Caco-2 (cell line): ENCODE data around the gene TXNRD1. TPM values are rescaled to one million over a fixed set of nuclear protein-coding genes. Genes with fewer than 3 reads are reported as not detected.
A peak's percentile ranks its signal among the peaks of the same experiment; 100 is the strongest.

Experiments
- BruUV-seq: library from RNA; stranded (reverse); fragments of 400-500 nt; replicated peaks from 2 replicates; lab custom pipeline; 2021; lab: Mats Ljungman, UMichigan
- CTCF ChIA-PET: fragments of 300-600 bp; sonication (Branson Sonifier 250); formaldehyde crosslinking; loops from one replicate; lab custom pipeline; 2022; ENCODE audit warnings: antibody characterized with exemption; lab: Charles Lee
- POLR2A ChIA-PET: fragments of 300-600 bp; sonication (Branson Sonifier 250); formaldehyde crosslinking; loops from one replicate; lab custom pipeline; 2022; ENCODE audit warnings: antibody characterized with exemption; lab: Charles Lee
- DNase-seq, 2 experiments: peaks; one replicate each; pipeline versions ENCODE4 v3.0.0 to v3.0.0-alpha.2; 2020 to 2022
- H3K27me3 ChIP-seq: replicated peaks from 2 replicates; pipeline ENCODE4 v1.6.0; 2011; ENCODE audit warnings: low read length; ENCODE audit not compliant: control insufficient read depth, insufficient read depth
- H3K36me3 ChIP-seq: 2 replicates; pipeline ENCODE4 v1.5.1; 2011; ENCODE audit warnings: low read length; ENCODE audit not compliant: control insufficient read depth, insufficient read depth
- H3K4me1 ChIP-seq: fragments of 250-450 bp; sonication (Bioruptor Pico); 2 replicates; pipeline ENCODE4 v1.5.1; 2020; ENCODE audit warnings: mild to moderate bottlenecking
- H3K4me3 ChIP-seq: 2 replicates; pipeline ENCODE4 v1.5.1; 2011; ENCODE audit warnings: low read depth, mild to moderate bottlenecking, control low read depth, low read length
- H3K9me3 ChIP-seq: fragments of 250-450 bp; sonication (Bioruptor Pico); 2 replicates; pipeline ENCODE4 v1.5.1; 2020; ENCODE audit warnings: mild to moderate bottlenecking, moderate library complexity
- H3K27ac Mint-ChIP-seq: one replicate; pipeline ENCODE4 v1.8.0; 2022; ENCODE audit warnings: mixed read lengths; ENCODE audit not compliant: unreplicated experiment
- H3K27me3 Mint-ChIP-seq: one replicate; pipeline ENCODE4 v1.8.0; 2022; ENCODE audit warnings: mixed read lengths; ENCODE audit not compliant: insufficient read depth, unreplicated experiment
- H3K36me3 Mint-ChIP-seq: one replicate; pipeline ENCODE4 v1.8.0; 2022; ENCODE audit warnings: mild to moderate bottlenecking, mixed read lengths; ENCODE audit not compliant: insufficient read depth, unreplicated experiment
- H3K4me1 Mint-ChIP-seq: one replicate; pipeline ENCODE4 v1.8.0; 2022; ENCODE audit warnings: low read depth, mixed read lengths; ENCODE audit not compliant: unreplicated experiment
- H3K4me3 Mint-ChIP-seq: one replicate; pipeline ENCODE4 v1.8.0; 2022; ENCODE audit warnings: mild to moderate bottlenecking, moderate library complexity, mixed read lengths; ENCODE audit not compliant: unreplicated experiment
- H3K9me3 Mint-ChIP-seq: one replicate; pipeline ENCODE4 v1.8.0; 2022; ENCODE audit warnings: mixed read lengths; ENCODE audit not compliant: unreplicated experiment
- CTCF ChIP-seq, 2 experiments: fragments of 200-600 bp in 1 of 2; IDR thresholded peaks; 1 replicate in 1 of 2; 2 replicates in 1 of 2; pipeline versions ENCODE4 v1.5.1 to v1.8.0; 2011 to 2022; ENCODE audit warnings: antibody characterized with exemption in 1 of 2, control low read depth in 1 of 2, inconsistent platforms in 1 of 2, low read depth in 1 of 2, low read length in 1 of 2, mild to moderate bottlenecking in 1 of 2, moderate library complexity in 1 of 2; ENCODE audit not compliant: insufficient read depth in 1 of 2, severe bottlenecking in 1 of 2, unreplicated experiment in 1 of 2
- intact Hi-C: fragments of 100-400 bp; cut with micrococcal nuclease; formaldehyde crosslinking; loops from one replicate; pipeline ENCODE4 v1.10.0; 2022; ENCODE audit not compliant: unreplicated experiment
- total RNA-seq: library from RNA; stranded (reverse); gene quantifications from 2 replicates; pipeline ENCODE4 v1.2.3, GENCODE V29; 2022

Gene TXNRD1
- total RNA-seq, 1 experiment from 2014 or later, result 115 TPM

- no peak for TF ChIP-seq CTCF (IDR thresholded peaks at IDR 0.05; ENCODE audit: insufficient read depth in 1 of 2, low read depth in 1 of 2, low read length in 1 of 2, severe bottlenecking in 1 of 2, unreplicated experiment in 1 of 2)
- Mint-ChIP-seq H3K27ac (no peak overlapping the region), H3K9me3 (no peaks in the 10 kb centered on the region), H3K27me3 (no peaks in the 10 kb centered on the region), H3K4me1 (peaks cover 32% of the 10 kb centered on the region), H3K36me3 (peaks cover 72% of the 10 kb centered on the region), H3K4me3 (no peak overlapping the region)
- BruUV-seq, result no TSS peak
- ChIA-PET POLR2A (no interaction called here), CTCF (no interaction called here)
- Histone ChIP-seq H3K9me3 (no peaks in the 10 kb centered on the region), H3K4me3 (no peak overlapping the region), H3K4me1 (peaks cover 20% of the 10 kb centered on the region), H3K36me3 (no peaks in the 10 kb centered on the region), H3K27me3 (no peaks in the 10 kb centered on the region)
- no peak for DNase-seq
- intact Hi-C loops, result no loop called here
Observed at GRCh38 chr12:104304261-104305009, 88.9 kb downstream of the TXNRD1 start.

- Mint-ChIP-seq H3K9me3 (no peaks in the 10 kb centered on the region), H3K27ac (peak overlapping the region; percentile 12), H3K36me3 (peaks cover 74% of the 10 kb centered on the region), H3K4me3 (no peak overlapping the region), H3K27me3 (no peaks in the 10 kb centered on the region), H3K4me1 (peaks cover 25% of the 10 kb centered on the region)
- CTCF ChIA-PET, result no interaction called here
- Histone ChIP-seq H3K36me3 (no peaks in the 10 kb centered on the region), H3K9me3 (no peaks in the 10 kb centered on the region), H3K4me1 (peaks cover 14% of the 10 kb centered on the region), H3K4me3 (no peak overlapping the region), H3K27me3 (no peaks in the 10 kb centered on the region)
- DNase-seq, result no peak
- no TSS peak for BruUV-seq
- no peak for TF ChIP-seq CTCF (IDR thresholded peaks at IDR 0.05; ENCODE audit: insufficient read depth in 1 of 2, low read depth in 1 of 2, low read length in 1 of 2, severe bottlenecking in 1 of 2, unreplicated experiment in 1 of 2)
- intact Hi-C loops, result no loop called here
- POLR2A ChIA-PET, result no interaction called here
Observed at GRCh38 chr12:104305349-104305748, 89.8 kb downstream of the TXNRD1 start.

GRCh38 chr12:104306376-104306775 lies 90.8 kb downstream of the TXNRD1 start:
- Histone ChIP-seq H3K36me3 (no peaks in the 10 kb centered on the region), H3K4me3 (no peak overlapping the region), H3K4me1 (peaks cover 20% of the 10 kb centered on the region), H3K27me3 (no peaks in the 10 kb centered on the region), H3K9me3 (no peaks in the 10 kb centered on the region)
- H3K27me3 Mint-ChIP-seq, result no peaks in the 10 kb centered on the region
- no peak overlapping the region for H3K4me3 Mint-ChIP-seq
- no peak overlapping the region for H3K27ac Mint-ChIP-seq
- H3K9me3 Mint-ChIP-seq, result no peaks in the 10 kb centered on the region
- no peak for DNase-seq
- no TSS peak for BruUV-seq
- intact Hi-C loops, result no loop called here
- POLR2A ChIA-PET, result no interaction called here
- H3K4me1 Mint-ChIP-seq, result peaks cover 23% of the 10 kb centered on the region
- H3K36me3 Mint-ChIP-seq, result peaks cover 68% of the 10 kb centered on the region
- CTCF ChIA-PET, result no interaction called here
- TF ChIP-seq CTCF (IDR thresholded peaks at IDR 0.05; ENCODE audit: insufficient read depth in 1 of 2, low read depth in 1 of 2, low read length in 1 of 2, severe bottlenecking in 1 of 2, unreplicated experiment in 1 of 2), result no peak
